CD4-positive, alpha-beta T cell (primary cell): ENCODE data around the gene TPRN. TPM values are rescaled to one million over a fixed set of nuclear protein-coding genes. Genes with fewer than 3 reads are reported as not detected.
A peak's percentile ranks its signal among the peaks of the same experiment; 100 is the strongest.

Experiments used
- ATAC-seq: fragments of 200-7000 bp; cut with Tn5 transposase; one replicate; pipeline ENCODE4 v1.10.0; 2022; ENCODE audit warnings: mild to moderate bottlenecking; ENCODE audit not compliant: poor library complexity
- CTCF ChIA-PET: fragments of 350-600 bp; sonication (Branson Sonifier 250); formaldehyde crosslinking; loops from one replicate; lab custom pipeline; 2021; ENCODE audit warnings: antibody characterized with exemption, inconsistent platforms; lab: Charles Lee
- POLR2A ChIA-PET: fragments of 350-600 bp; sonication (Branson Sonifier 250); formaldehyde crosslinking; loops from one replicate; lab custom pipeline; 2021; ENCODE audit warnings: antibody characterized with exemption, inconsistent platforms; lab: Charles Lee
- DNase-seq, 14 experiments: peaks; one replicate each; pipeline ENCODE4 v3.0.0-alpha.2; 2013 to 2020; ENCODE audit warnings: mixed read lengths in 2 of 14
- H3K27ac ChIP-seq, 2 donors: one replicate each; pipeline versions ENCODE4 v1.5.1 to v1.7.0; 2013; ENCODE audit warnings: low read length in 2 of 2, low read depth in 1 of 2, mild to moderate bottlenecking in 1 of 2
- H3K27me3 ChIP-seq, 2 experiments: 1 replicate in 1 of 2; 2 replicates in 1 of 2; pipeline versions ENCODE4 v1.6.1 to v1.7.0; 2013; ENCODE audit warnings: low read length in 2 of 2, control low read depth in 1 of 2, mild to moderate bottlenecking in 1 of 2, moderate library complexity in 1 of 2; ENCODE audit not compliant: insufficient read depth in 2 of 2, control insufficient read depth in 1 of 2
- H3K36me3 ChIP-seq: one replicate; pipeline ENCODE4 v1.6.1; 2013; ENCODE audit warnings: low read length, control low read depth; ENCODE audit not compliant: insufficient read depth
- H3K4me1 ChIP-seq: one replicate; pipeline ENCODE4 v1.6.1; 2013; ENCODE audit warnings: low read length, control low read depth; ENCODE audit not compliant: insufficient read depth
- H3K4me3 ChIP-seq: one replicate; pipeline ENCODE4 v1.5.1; 2013; ENCODE audit warnings: mild to moderate bottlenecking, low read length, moderate library complexity
- H3K9me3 ChIP-seq, 2 experiments: 1 replicate in 1 of 2; 2 replicates in 1 of 2; pipeline versions ENCODE4 v1.6.1 to v1.7.0; 2013; ENCODE audit warnings: low read length in 2 of 2, mild to moderate bottlenecking in 2 of 2, control low read depth in 1 of 2, moderate library complexity in 1 of 2; ENCODE audit not compliant: control insufficient read depth in 1 of 2, insufficient read depth in 1 of 2
- H3K27ac Mint-ChIP-seq: one replicate; pipeline ENCODE4 v1.8.0; 2020; ENCODE audit warnings: mixed read lengths
- H3K27me3 Mint-ChIP-seq: one replicate; pipeline ENCODE4 v1.8.0; 2021; ENCODE audit warnings: mixed read lengths
- H3K36me3 Mint-ChIP-seq: one replicate; pipeline ENCODE4 v1.8.0; 2021; ENCODE audit warnings: low read depth, mixed read lengths
- H3K4me1 Mint-ChIP-seq: one replicate; pipeline ENCODE4 v1.8.0; 2021; ENCODE audit warnings: low read depth, mixed read lengths
- H3K4me3 Mint-ChIP-seq: one replicate; pipeline ENCODE4 v1.8.0; 2020; ENCODE audit warnings: mild to moderate bottlenecking, mixed read lengths
- H3K9me3 Mint-ChIP-seq: one replicate; pipeline ENCODE4 v1.8.0; 2020; ENCODE audit warnings: mixed read lengths
- intact Hi-C, 2 experiments: fragments of 100-400 bp; cut with DNase I in 1 of 2; cut with micrococcal nuclease in 1 of 2; formaldehyde crosslinking; loops; one replicate each; pipeline versions ENCODE4 v1.15.1 to v1.9.0; 2023 to 2025; cut with DNase I, micrococcal nuclease
- total RNA-seq, 174 experiments: library from RNA in 2 of 174; stranded (reverse) in 2 of 174; gene quantifications; one replicate each; pipeline ENCODE4 v1.2.3 and lab custom pipeline; 2021 to 2026
- TF ChIP-seq, protein P1 (sequence below): fragments of 200-600 bp; IDR thresholded peaks from one replicate; pipeline ENCODE4 v1.8.0; 2022; ENCODE audit warnings: antibody characterized with exemption, mild to moderate bottlenecking

The TPRN gene
- total RNA-seq, 2 experiments from 2014 or later = 6.1 to 8.6 TPM

DNA sequence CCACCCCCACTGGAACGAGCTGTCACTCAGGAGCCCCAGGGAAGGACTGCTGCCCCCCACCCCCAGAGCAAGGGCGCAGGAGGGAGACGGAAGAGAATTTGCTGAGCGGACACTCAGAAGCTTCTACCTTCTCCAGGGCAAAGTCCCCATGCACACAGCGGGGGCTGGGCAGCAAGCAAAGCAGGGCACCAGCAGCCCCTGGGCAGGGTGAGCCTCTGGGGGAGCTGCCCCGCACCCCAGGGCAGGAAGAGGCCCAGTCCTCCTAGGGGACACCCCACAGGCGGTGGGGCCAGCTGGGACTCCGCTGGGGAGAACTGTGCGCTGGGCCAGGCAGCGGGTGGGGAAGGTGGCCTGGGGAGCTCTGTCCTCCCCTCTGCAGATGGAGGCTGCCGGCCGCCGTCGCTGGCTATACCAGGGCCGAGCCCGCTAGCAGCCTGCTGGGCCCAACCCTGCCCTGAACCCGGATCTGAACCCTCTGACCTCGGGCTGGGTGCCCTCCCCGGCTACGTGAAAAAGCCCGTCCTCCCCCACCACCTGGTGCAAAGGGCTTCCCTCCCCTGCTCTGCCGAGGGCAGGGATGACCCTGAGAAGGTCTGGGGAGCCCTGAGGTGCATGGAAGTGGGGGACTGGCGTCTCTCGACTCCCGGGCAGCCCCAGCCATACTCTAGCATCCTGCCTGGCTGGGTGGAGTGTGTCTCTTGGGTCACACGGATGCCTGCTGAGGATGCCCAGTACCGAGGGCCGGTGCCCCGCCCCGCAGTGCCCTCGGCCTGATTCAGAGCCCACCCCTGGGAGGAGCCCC is 29.6 kb upstream of the TPRN start:
- peaks cover 9% of the 10 kb centered on the region for H3K27me3 Mint-ChIP-seq
- H3K4me1 Mint-ChIP-seq = peaks cover 5% of the 10 kb centered on the region
- H3K36me3 ChIP-seq = no peaks in the 10 kb centered on the region
- intact Hi-C loops = loop anchor here in 1 of 2 experiments (5.0 kb wide), 1 partner anchor 183 kb away; the partner anchor contains the start of gene NPDC1
- no peak overlapping the region for H3K27ac ChIP-seq
- peaks cover 0 to 10% of the 10 kb centered on the region in 2 experiments for H3K9me3 ChIP-seq
- H3K4me3 ChIP-seq = no peak overlapping the region
- ChIA-PET CTCF (interaction anchor here (1.5 kb wide), 1 partner anchor 108 kb away, joined by 3 read pairs; no protein-coding TSS in a partner anchor), POLR2A (no interaction called here)
- no peaks in the 10 kb centered on the region for H3K36me3 Mint-ChIP-seq
- no peaks in the 10 kb centered on the region for H3K9me3 Mint-ChIP-seq
- no peak overlapping the region for H3K4me3 Mint-ChIP-seq
- TF ChIP-seq, protein P1, sequence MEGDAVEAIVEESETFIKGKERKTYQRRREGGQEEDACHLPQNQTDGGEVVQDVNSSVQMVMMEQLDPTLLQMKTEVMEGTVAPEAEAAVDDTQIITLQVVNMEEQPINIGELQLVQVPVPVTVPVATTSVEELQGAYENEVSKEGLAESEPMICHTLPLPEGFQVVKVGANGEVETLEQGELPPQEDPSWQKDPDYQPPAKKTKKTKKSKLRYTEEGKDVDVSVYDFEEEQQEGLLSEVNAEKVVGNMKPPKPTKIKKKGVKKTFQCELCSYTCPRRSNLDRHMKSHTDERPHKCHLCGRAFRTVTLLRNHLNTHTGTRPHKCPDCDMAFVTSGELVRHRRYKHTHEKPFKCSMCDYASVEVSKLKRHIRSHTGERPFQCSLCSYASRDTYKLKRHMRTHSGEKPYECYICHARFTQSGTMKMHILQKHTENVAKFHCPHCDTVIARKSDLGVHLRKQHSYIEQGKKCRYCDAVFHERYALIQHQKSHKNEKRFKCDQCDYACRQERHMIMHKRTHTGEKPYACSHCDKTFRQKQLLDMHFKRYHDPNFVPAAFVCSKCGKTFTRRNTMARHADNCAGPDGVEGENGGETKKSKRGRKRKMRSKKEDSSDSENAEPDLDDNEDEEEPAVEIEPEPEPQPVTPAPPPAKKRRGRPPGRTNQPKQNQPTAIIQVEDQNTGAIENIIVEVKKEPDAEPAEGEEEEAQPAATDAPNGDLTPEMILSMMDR = no peak
- H3K27ac Mint-ChIP-seq = no peak overlapping the region
- H3K27me3 ChIP-seq = peaks cover 3 to 16% of the 10 kb centered on the region in 2 experiments
- peaks cover 8% of the 10 kb centered on the region for H3K4me1 ChIP-seq
- DNase-seq (no peak), ATAC-seq (no peak)

DNA sequence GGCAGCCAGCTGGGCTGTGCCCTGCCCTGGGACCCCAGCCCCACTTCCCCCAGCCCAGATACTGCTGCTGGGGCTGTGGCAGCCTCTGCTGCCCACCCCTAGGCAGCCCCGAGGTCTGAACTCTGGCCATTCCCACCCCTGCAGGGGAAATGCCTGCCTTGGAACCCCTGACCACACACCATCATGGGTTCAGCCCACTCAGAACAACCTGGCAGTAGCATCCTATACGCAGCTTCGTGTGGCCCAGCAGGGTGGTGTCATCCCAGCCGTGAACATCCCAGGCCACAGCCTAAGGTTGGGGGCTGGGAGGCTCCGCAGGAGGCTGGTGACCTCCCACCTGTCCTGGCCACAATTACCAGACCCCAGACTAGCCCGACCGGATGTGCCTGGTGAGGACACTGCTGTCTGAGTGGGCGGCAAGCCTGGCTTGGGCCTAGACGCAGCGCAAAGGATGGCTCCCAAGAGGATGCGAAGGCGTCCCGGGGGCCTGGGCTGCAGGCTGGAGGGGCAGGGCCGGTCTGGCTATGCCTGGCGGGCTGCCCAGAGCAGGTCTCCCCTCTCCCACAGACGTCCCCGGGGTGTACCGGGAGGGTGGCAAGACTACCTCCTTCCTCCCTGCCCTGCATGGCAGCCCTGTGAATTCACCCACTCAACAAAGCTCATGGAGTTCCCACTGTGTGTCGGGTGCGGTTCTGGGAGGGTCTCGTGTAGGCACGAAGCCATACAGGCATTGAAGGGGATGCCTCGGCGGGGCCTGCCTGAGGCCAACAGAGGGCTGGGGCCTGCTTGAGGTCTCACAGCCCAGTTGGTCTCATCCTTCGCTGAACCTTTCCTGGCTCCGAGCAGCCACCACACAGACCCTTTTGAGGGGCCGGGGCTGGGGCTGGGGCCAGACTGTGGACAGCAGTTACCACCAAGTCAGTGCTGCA is 28.7 kb upstream of the TPRN start:
- ATAC-seq (no peak), DNase-seq (no peak)
- H3K36me3 Mint-ChIP-seq = no peaks in the 10 kb centered on the region
- H3K27ac Mint-ChIP-seq = no peak overlapping the region
- H3K4me1 Mint-ChIP-seq = peaks cover 5% of the 10 kb centered on the region
- TF ChIP-seq, protein P1 = no peak
- Histone ChIP-seq H3K27me3 (peaks cover 3 to 16% of the 10 kb centered on the region in 2 experiments), H3K9me3 (peaks cover 0 to 10% of the 10 kb centered on the region in 2 experiments), H3K27ac (no peak overlapping the region), H3K4me1 (peaks cover 14% of the 10 kb centered on the region), H3K36me3 (no peaks in the 10 kb centered on the region), H3K4me3 (no peak overlapping the region)
- no peaks in the 10 kb centered on the region for H3K9me3 Mint-ChIP-seq
- H3K27me3 Mint-ChIP-seq = peaks cover 5% of the 10 kb centered on the region
- POLR2A ChIA-PET = interaction anchor here (2.4 kb wide), 1 partner anchor 11 kb away, joined by 15 read pairs; the partner anchor contains the start of gene TUBB4B
- CTCF ChIA-PET = interaction anchor here (1.5 kb wide), 1 partner anchor 107 kb away, joined by 3 read pairs; no protein-coding TSS in a partner anchor
- intact Hi-C loops = loop anchor here in 1 of 2 experiments (5.0 kb wide), 1 partner anchor 182 kb away; the partner anchor contains the start of gene NPDC1
- H3K4me3 Mint-ChIP-seq = no peak overlapping the region

DNA sequence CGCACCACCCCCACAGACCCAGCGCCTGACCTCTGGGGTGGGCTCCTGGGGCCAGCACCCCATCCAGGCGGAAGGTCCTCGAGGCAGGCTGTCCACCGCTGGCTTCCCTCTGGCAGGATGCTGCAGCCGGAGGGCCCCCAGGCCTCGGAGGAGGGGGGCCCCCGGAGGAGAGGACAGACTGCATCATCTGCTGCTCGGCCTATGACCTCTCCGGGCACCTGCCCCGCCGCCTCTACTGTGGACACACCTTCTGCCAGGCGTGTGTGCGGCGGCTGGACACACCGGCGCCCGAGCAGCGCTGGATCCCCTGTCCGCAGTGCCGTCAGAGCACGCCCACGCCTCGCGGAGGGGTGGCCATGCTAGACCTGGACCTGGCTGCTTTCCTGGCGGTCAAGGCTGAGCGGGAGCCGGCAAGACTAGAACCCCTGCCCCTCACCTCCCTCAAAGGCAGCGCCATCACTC is 28.0 kb upstream of the TPRN start:
- Histone ChIP-seq H3K27ac (no peak overlapping the region), H3K27me3 (peaks cover 3 to 16% of the 10 kb centered on the region in 2 experiments), H3K36me3 (no peaks in the 10 kb centered on the region), H3K4me3 (no peak overlapping the region), H3K9me3 (peaks cover 0 to 10% of the 10 kb centered on the region in 2 experiments), H3K4me1 (peaks cover 21% of the 10 kb centered on the region)
- Mint-ChIP-seq H3K9me3 (no peaks in the 10 kb centered on the region), H3K36me3 (no peaks in the 10 kb centered on the region), H3K4me3 (no peak overlapping the region), H3K27ac (no peak overlapping the region), H3K4me1 (peaks cover 10% of the 10 kb centered on the region), H3K27me3 (peaks cover 5% of the 10 kb centered on the region)
- intact Hi-C loops = loop anchor here in 1 of 2 experiments (5.0 kb wide), 1 partner anchor 181 kb away; the partner anchor contains the start of gene NPDC1
- TF ChIP-seq, protein P1 = no peak
- ChIA-PET POLR2A (interaction anchor here (2.3 to 2.4 kb wide), 2 partner anchors 12 to 133 kb away, joined by 10 to 15 read pairs; partner anchors contain the start of gene TUBB4B), CTCF (interaction anchor here (0.6 to 2.5 kb wide), 2 partner anchors 8 to 182 kb away, joined by 4 to 15 read pairs; no protein-coding TSS in a partner anchor)
- DNase-seq (peak in 1 of 14 experiments; percentile 39), ATAC-seq (no peak)
